Mesenchymal stem cell (in vitro differentiated cells and primary cell): Measurements from ENCODE around the gene RNASE8.
A peak's percentile ranks its signal among the peaks of the same experiment; 100 is the strongest.

Source experiments
- DNase-seq: peaks from one replicate; pipeline ENCODE4 v3.0.0-alpha.2; 2013
- H2AFZ ChIP-seq: one replicate; pipeline ENCODE4 v1.6.1; 2013; ENCODE audit warnings: low read depth, mild to moderate bottlenecking, control low read depth, inconsistent platforms, low read length, moderate library complexity
- H2AK5ac ChIP-seq: 2 replicates; pipeline ENCODE4 v1.6.1; 2013; ENCODE audit warnings: low read length, moderate library complexity, mild to moderate bottlenecking, inconsistent platforms; ENCODE audit not compliant: severe bottlenecking
- H2BK120ac ChIP-seq: one replicate; pipeline ENCODE4 v1.6.1; 2013; ENCODE audit warnings: low read depth, mild to moderate bottlenecking, inconsistent platforms, low read length, moderate library complexity
- H2BK12ac ChIP-seq, 2 experiments: one replicate each; pipeline ENCODE4 v1.6.1; 2013; ENCODE audit warnings: inconsistent platforms in 2 of 2, low read length in 2 of 2, mild to moderate bottlenecking in 2 of 2, moderate library complexity in 2 of 2, control low read depth in 1 of 2
- H2BK15ac ChIP-seq: one replicate; pipeline ENCODE4 v1.6.1; 2013; ENCODE audit warnings: mild to moderate bottlenecking, low read depth, inconsistent platforms; ENCODE audit not compliant: poor library complexity, severe bottlenecking
- H2BK5ac ChIP-seq: 2 replicates; pipeline ENCODE4 v1.6.1; 2013; ENCODE audit warnings: low read depth, mild to moderate bottlenecking, low read length, control low read depth, inconsistent platforms; ENCODE audit not compliant: poor library complexity, severe bottlenecking
- H3K14ac ChIP-seq, 2 experiments: one replicate each; pipeline ENCODE4 v1.6.1; 2013; ENCODE audit warnings: inconsistent platforms in 2 of 2, low read length in 2 of 2, control low read depth in 1 of 2, mild to moderate bottlenecking in 1 of 2, moderate library complexity in 1 of 2
- H3K18ac ChIP-seq, 2 experiments: one replicate each; pipeline ENCODE4 v1.6.1; 2013; ENCODE audit warnings: inconsistent platforms in 2 of 2, low read length in 2 of 2, control low read depth in 1 of 2, low read depth in 1 of 2, mild to moderate bottlenecking in 1 of 2
- H3K23ac ChIP-seq, 2 experiments: one replicate each; pipeline ENCODE4 v1.6.1; 2013; ENCODE audit warnings: inconsistent platforms in 2 of 2, low read length in 2 of 2, mild to moderate bottlenecking in 2 of 2, moderate library complexity in 2 of 2, control low read depth in 1 of 2
- H3K27ac ChIP-seq: 2 replicates; pipeline ENCODE4 v1.5.1; 2013; ENCODE audit warnings: mild to moderate bottlenecking, moderate library complexity, low read length, control low read depth, inconsistent platforms; ENCODE audit not compliant: poor library complexity, severe bottlenecking
- H3K27me3 ChIP-seq, 2 experiments: 2 replicates each; pipeline versions ENCODE4 v1.6.1 to v1.7.0; 2013; ENCODE audit warnings: low read length in 2 of 2, mild to moderate bottlenecking in 2 of 2, moderate library complexity in 2 of 2, control low read depth in 1 of 2, inconsistent platforms in 1 of 2; ENCODE audit not compliant: control insufficient read depth in 1 of 2, insufficient read depth in 1 of 2
- H3K36me3 ChIP-seq, 2 experiments: 2 replicates each; pipeline versions ENCODE4 v1.6.1 to v1.7.0; 2013; ENCODE audit warnings: low read length in 2 of 2, control low read depth in 1 of 2, inconsistent platforms in 1 of 2, low read depth in 1 of 2, mild to moderate bottlenecking in 1 of 2; ENCODE audit not compliant: insufficient read depth in 2 of 2, control insufficient read depth in 1 of 2
- H3K4ac ChIP-seq, 2 experiments: one replicate each; pipeline ENCODE4 v1.6.1; 2013; ENCODE audit warnings: inconsistent platforms in 2 of 2, low read length in 2 of 2, mild to moderate bottlenecking in 2 of 2, moderate library complexity in 2 of 2, control low read depth in 1 of 2, low read depth in 1 of 2
- H3K4me1 ChIP-seq: 2 replicates; pipeline ENCODE4 v1.6.1; 2013; ENCODE audit warnings: low read depth, low read length, control low read depth; ENCODE audit not compliant: control insufficient read depth, insufficient read depth
- H3K4me2 ChIP-seq: 2 replicates; pipeline ENCODE4 v1.6.1; 2013; ENCODE audit warnings: low read length, mild to moderate bottlenecking, inconsistent platforms; ENCODE audit not compliant: poor library complexity, severe bottlenecking
- H3K4me3 ChIP-seq, 2 experiments: 2 replicates each; pipeline versions ENCODE4 v1.5.1 to v1.7.0; 2013; ENCODE audit warnings: low read length in 2 of 2, mild to moderate bottlenecking in 2 of 2, control low read depth in 1 of 2, low read depth in 1 of 2; ENCODE audit not compliant: insufficient read depth in 1 of 2
- H3K79me1 ChIP-seq: replicated peaks from 2 replicates; pipeline ENCODE4 v1.6.1; 2013; ENCODE audit warnings: mild to moderate bottlenecking, control low read depth, low read length, inconsistent platforms; ENCODE audit not compliant: poor library complexity, severe bottlenecking
- H3K9ac ChIP-seq: 2 replicates; pipeline ENCODE4 v1.7.0; 2013; ENCODE audit warnings: mild to moderate bottlenecking, low read length, moderate library complexity
- H3K9me3 ChIP-seq: 2 replicates; pipeline ENCODE4 v1.7.0; 2013; ENCODE audit warnings: mild to moderate bottlenecking, low read length; ENCODE audit not compliant: control insufficient read depth
- H4K8ac ChIP-seq: one replicate; pipeline ENCODE4 v1.6.1; 2013; ENCODE audit warnings: inconsistent platforms, mild to moderate bottlenecking, low read length, moderate library complexity
- H4K91ac ChIP-seq: one replicate; pipeline ENCODE4 v1.6.1; 2013; ENCODE audit warnings: mild to moderate bottlenecking, low read length, inconsistent platforms
- WGBS: methylation state at CpG from one replicate; pipeline ENCODE4 v1.1.7; 2013; ENCODE audit warnings: mixed read lengths; 5-methylcytosine and 5-hydroxymethylcytosine counted together

Gene RNASE8

GRCh38 chr14:21015312-21015711, 42.3 kb upstream of the RNASE8 start:
- Histone ChIP-seq H3K23ac (no peak overlapping the region), H3K79me1 (no peaks in the 10 kb centered on the region), H3K14ac (no peak overlapping the region), H2BK120ac (no peak overlapping the region), H3K4ac (no peak overlapping the region), H3K4me3 (no peak overlapping the region), H3K4me2 (no peak overlapping the region), H3K9me3 (no peaks in the 10 kb centered on the region), H2AK5ac (no peak overlapping the region), H3K36me3 (no peaks in the 10 kb centered on the region), H3K27me3 (peaks cover 25 to 52% of the 10 kb centered on the region in 2 experiments), H2BK15ac (no peak overlapping the region), H4K91ac (no peak overlapping the region), H3K27ac (no peak overlapping the region), H3K4me1 (peaks cover 3% of the 10 kb centered on the region), H2AFZ (no peak overlapping the region), H2BK5ac (no peak overlapping the region), H2BK12ac (no peak overlapping the region), H4K8ac (no peak overlapping the region), H3K18ac (no peak overlapping the region), H3K9ac (no peak overlapping the region)
- DNase-seq, result no peak
- WGBS, result 86% methylated on average over 6 of the region's 6 CpGs

- Histone ChIP-seq H3K9me3 (no peaks in the 10 kb centered on the region), H3K9ac (no peak overlapping the region), H3K14ac (no peak overlapping the region), H2BK12ac (no peak overlapping the region), H3K79me1 (no peaks in the 10 kb centered on the region), H4K91ac (no peak overlapping the region), H3K27ac (no peak overlapping the region), H3K18ac (no peak overlapping the region), H2BK120ac (no peak overlapping the region), H3K27me3 (peaks cover 31 to 55% of the 10 kb centered on the region in 2 experiments), H2AFZ (no peak overlapping the region), H3K4me2 (no peak overlapping the region), H2AK5ac (no peak overlapping the region), H3K23ac (no peak overlapping the region), H3K4me1 (peaks cover 3% of the 10 kb centered on the region), H4K8ac (no peak overlapping the region), H3K36me3 (no peaks in the 10 kb centered on the region), H2BK15ac (peak overlapping the region; percentile 12), H3K4me3 (no peak overlapping the region), H3K4ac (no peak overlapping the region), H2BK5ac (no peak overlapping the region)
- no peak for DNase-seq
- WGBS, result 77% methylated on average over 8 of the region's 9 CpGs
Observed at GRCh38 chr14:21016413-21017190, 41.0 kb upstream of the RNASE8 start.

- peak overlapping the region in 1 of 2 experiments; percentile 55 for H3K14ac ChIP-seq
- H3K23ac ChIP-seq, result no peak overlapping the region
- peaks cover 3% of the 10 kb centered on the region for H3K4me1 ChIP-seq
- WGBS, result 81% methylated on average over 27 of the region's 28 CpGs
- H3K4me3 ChIP-seq, result no peak overlapping the region
- no peak overlapping the region for H3K18ac ChIP-seq
- no peak overlapping the region for H2BK120ac ChIP-seq
- no peaks in the 10 kb centered on the region for H3K9me3 ChIP-seq
- no peak overlapping the region for H2AK5ac ChIP-seq
- no peak overlapping the region for H3K4ac ChIP-seq
- no peak overlapping the region for H2BK5ac ChIP-seq
- H3K9ac ChIP-seq, result no peak overlapping the region
- H2BK15ac ChIP-seq, result no peak overlapping the region
- no peak for DNase-seq
- no peak overlapping the region for H3K27ac ChIP-seq
- no peaks in the 10 kb centered on the region for H3K79me1 ChIP-seq
- H3K36me3 ChIP-seq, result no peaks in the 10 kb centered on the region
- H2BK12ac ChIP-seq, result no peak overlapping the region
- H2AFZ ChIP-seq, result no peak overlapping the region
- H3K4me2 ChIP-seq, result no peak overlapping the region
- no peak overlapping the region for H4K91ac ChIP-seq
- peaks cover 36 to 56% of the 10 kb centered on the region in 2 experiments for H3K27me3 ChIP-seq
- H4K8ac ChIP-seq, result no peak overlapping the region
Observed at GRCh38 chr14:21017528-21018245, 39.9 kb upstream of the RNASE8 start.

GRCh38 chr14:21018286-21018685, 39.3 kb upstream of the RNASE8 start:
- Histone ChIP-seq H2BK15ac (no peak overlapping the region), H3K9ac (no peak overlapping the region), H3K27ac (no peak overlapping the region), H3K14ac (no peak overlapping the region), H3K4me1 (peaks cover 3% of the 10 kb centered on the region), H2AK5ac (no peak overlapping the region), H3K27me3 (peaks cover 36 to 56% of the 10 kb centered on the region in 2 experiments), H4K91ac (no peak overlapping the region), H2BK12ac (no peak overlapping the region), H4K8ac (no peak overlapping the region), H3K23ac (no peak overlapping the region), H3K18ac (no peak overlapping the region), H2AFZ (no peak overlapping the region), H3K4ac (no peak overlapping the region), H2BK120ac (no peak overlapping the region), H3K79me1 (no peaks in the 10 kb centered on the region), H3K9me3 (no peaks in the 10 kb centered on the region), H2BK5ac (no peak overlapping the region), H3K36me3 (no peaks in the 10 kb centered on the region), H3K4me2 (no peak overlapping the region), H3K4me3 (no peak overlapping the region)
- 89% methylated on average over 6 of the region's 7 CpGs for WGBS
- no peak for DNase-seq
